GM23338 (cell line): ENCODE measurements around the gene NPNT. TPM values are rescaled to one million over a fixed set of nuclear protein-coding genes. Genes with fewer than 3 reads are reported as not detected.

ENCODE experiments used
- ATAC-seq: fragments of 200-7000 bp; cut with Tn5 transposase; 3 replicates; pipeline ENCODE4 v1.9.1; 2020
- DNase-seq: peaks from one replicate; pipeline ENCODE4 v3.0.0-alpha.2; 2015; ENCODE audit warnings: low spot score
- H2AFZ ChIP-seq: fragments of 200-600 bp; sonication (generic); 2 replicates; pipeline ENCODE4 v1.8.0; 2016; ENCODE audit warnings: antibody characterized with exemption, mild to moderate bottlenecking, moderate library complexity
- H3F3A ChIP-seq: fragments of 200-600 bp; sonication (generic); replicated peaks from 2 replicates; pipeline ENCODE4 v1.8.0; 2017; ENCODE audit warnings: antibody characterized with exemption, mixed run types, low read depth
- H3K27ac ChIP-seq: fragments of 200-600 bp; sonication (generic); 2 replicates; pipeline ENCODE4 v1.6.1; 2016; ENCODE audit warnings: low read depth
- H3K27me3 ChIP-seq: fragments of 200-600 bp; sonication (generic); 2 replicates; pipeline ENCODE4 v1.8.0; 2016; ENCODE audit warnings: mild to moderate bottlenecking, mixed run types, moderate library complexity; ENCODE audit not compliant: insufficient read depth
- H3K36me3 ChIP-seq: fragments of 200-600 bp; sonication (generic); 2 replicates; pipeline ENCODE4 v1.8.0; 2016; ENCODE audit warnings: mild to moderate bottlenecking; ENCODE audit not compliant: insufficient read depth
- H3K4me1 ChIP-seq: fragments of 200-600 bp; sonication (generic); 2 replicates; pipeline ENCODE4 v1.8.0; 2016; ENCODE audit warnings: mild to moderate bottlenecking, moderate library complexity; ENCODE audit not compliant: insufficient read depth
- H3K4me2 ChIP-seq: fragments of 200-600 bp; sonication (generic); 2 replicates; pipeline ENCODE4 v1.7.1; 2017; ENCODE audit warnings: mixed run types
- H3K4me3 ChIP-seq: fragments of 200-600 bp; sonication (generic); 2 replicates; pipeline ENCODE4 v1.6.1; 2016; ENCODE audit warnings: mixed run types
- H3K79me2 ChIP-seq: fragments of 200-600 bp; sonication (generic); replicated peaks from 2 replicates; pipeline ENCODE4 v1.8.0; 2017; ENCODE audit warnings: mild to moderate bottlenecking; ENCODE audit not compliant: insufficient read depth
- H3K9me2 ChIP-seq: fragments of 200-600 bp; sonication (generic); 2 replicates; pipeline ENCODE4 v1.8.0; 2017; ENCODE audit not compliant: insufficient read depth
- H4K20me1 ChIP-seq: fragments of 200-600 bp; sonication (generic); replicated peaks from 2 replicates; pipeline ENCODE4 v1.8.0; 2017; ENCODE audit warnings: mild to moderate bottlenecking; ENCODE audit not compliant: insufficient read depth
- H3K27ac Mint-ChIP-seq: 2 replicates; pipeline ENCODE4 v1.8.0; 2020; ENCODE audit warnings: inconsistent platforms, mild to moderate bottlenecking, moderate library complexity, mixed read lengths
- H3K27me3 Mint-ChIP-seq: 3 replicates; pipeline ENCODE4 v1.8.0; 2022; ENCODE audit warnings: low read depth, mild to moderate bottlenecking, moderate library complexity, mixed read lengths, inconsistent platforms; ENCODE audit not compliant: insufficient read depth, poor library complexity
- H3K36me3 Mint-ChIP-seq: 3 replicates; pipeline ENCODE4 v1.8.0; 2021; ENCODE audit warnings: low read depth, mild to moderate bottlenecking, inconsistent platforms, moderate library complexity, mixed read lengths
- H3K4me1 Mint-ChIP-seq: 3 replicates; pipeline ENCODE4 v1.8.0; 2020; ENCODE audit warnings: mild to moderate bottlenecking, inconsistent platforms, mixed read lengths
- H3K4me3 Mint-ChIP-seq: 3 replicates; pipeline ENCODE4 v1.8.0; 2021; ENCODE audit warnings: moderate library complexity, mild to moderate bottlenecking, inconsistent platforms, mixed read lengths
- H3K9me3 Mint-ChIP-seq: 3 replicates; pipeline ENCODE4 v1.8.0; 2020; ENCODE audit warnings: moderate library complexity, mild to moderate bottlenecking, inconsistent platforms, mixed read lengths
- STAT1 ChIP-seq: IDR thresholded peaks from one replicate; pipeline ENCODE4 v1.6.1; 2016; ENCODE audit warnings: antibody characterized with exemption; ENCODE audit not compliant: unreplicated experiment
- ZNF331 ChIP-seq: fragments of 250-450 bp; sonication (Bioruptor Pico); IDR thresholded peaks from 2 replicates; pipeline ENCODE4 v1.5.0; 2020; ENCODE audit warnings: low read depth, mild to moderate bottlenecking, moderate library complexity
- ZNF462 ChIP-seq: fragments of 250-450 bp; sonication (Bioruptor Pico); IDR thresholded peaks from 2 replicates; pipeline ENCODE4 v1.5.0; 2020; ENCODE audit warnings: mild to moderate bottlenecking, moderate library complexity
- polyA plus RNA-seq: library from polyadenylated mRNA; unstranded; fragments of >200 nt; fragmentation: Nextera tagmentation; extraction: Ambion mirVana; gene quantifications from 2 replicates; pipeline ENCODE4 v1.2.1, GENCODE V29; 2016
- total RNA-seq: library from RNA; depleted of rRNA; stranded (reverse); fragments of >200 nt; shearing (Covaris generic); gene quantifications from 2 replicates; pipeline ENCODE4 v1.2.3, GENCODE V29; 2014

Gene NPNT
- total and polyA plus RNA-seq, 2 experiments from 2014 or later: 1.4 TPM

- no peak for TF ChIP-seq ZNF462 (CRISPR knock-in tag)
Measured at GRCh38 chr4:105957680-105958079, 62.4 kb downstream of the NPNT start (continued).

- Histone ChIP-seq H3K9me2 (no peaks in the 10 kb centered on the region), H3K27me3 (no peaks in the 10 kb centered on the region), H4K20me1 (no peaks in the 10 kb centered on the region), H3K27ac (no peak overlapping the region), H2AFZ (no peak overlapping the region), H3K4me1 (peaks cover 27% of the 10 kb centered on the region), H3K79me2 (no peaks in the 10 kb centered on the region), H3K4me2 (no peak overlapping the region), H3K36me3 (no peaks in the 10 kb centered on the region), H3K4me3 (no peak overlapping the region), H3F3A (no peaks in the 10 kb centered on the region)
- ATAC-seq (no peak), DNase-seq (no peak)
- Mint-ChIP-seq H3K36me3 (no peaks in the 10 kb centered on the region), H3K27ac (no peak overlapping the region), H3K9me3 (no peaks in the 10 kb centered on the region), H3K4me1 (peaks cover 25% of the 10 kb centered on the region), H3K4me3 (no peak overlapping the region), H3K27me3 (no peaks in the 10 kb centered on the region)
- TF ChIP-seq STAT1 (no peak), ZNF462 (CRISPR knock-in tag) (no peak), ZNF331 (CRISPR knock-in tag) (no peak)
Measured at GRCh38 chr4:105963461-105964400, 68.5 kb downstream of the NPNT start.
